Measurements from ENCODE around the gene KRTAP10-2.

Gene KRTAP10-2

GRCh38 chr21:44524414-44525371, 26.6 kb downstream of the KRTAP10-2 start:
- no peak for DNase-seq

- no peak for DNase-seq
These were observed 27.5 kb downstream of the KRTAP10-2 start for GRCh38 chr21:44523567-44524413.

GRCh38 chr21:44522753-44523204, 28.5 kb downstream of the KRTAP10-2 start:
- DNase-seq: no peak

- DNase-seq: no peak
These were observed 29.2 kb downstream of the KRTAP10-2 start for GRCh38 chr21:44521928-44522752.

GRCh38 chr21:44521301-44521927, 29.9 kb downstream of the KRTAP10-2 start:
- DNase-seq: no peak

- no peak for DNase-seq
These were observed 30.7 kb downstream of the KRTAP10-2 start for GRCh38 chr21:44520326-44521300.

- no peak for DNase-seq
These were observed 31.7 kb downstream of the KRTAP10-2 start for GRCh38 chr21:44519346-44520325.

GRCh38 chr21:44518686-44519085, 32.6 kb downstream of the KRTAP10-2 start:
- no peak for DNase-seq

GRCh38 chr21:44517175-44517899, 34.0 kb downstream of the KRTAP10-2 start:
- no peak for DNase-seq

GRCh38 chr21:44516828-44517174, 34.5 kb downstream of the KRTAP10-2 start:
- no peak for DNase-seq

GRCh38 chr21:44516342-44516741, 35.0 kb downstream of the KRTAP10-2 start:
- no peak for DNase-seq

GRCh38 chr21:44515359-44516165, 35.7 kb downstream of the KRTAP10-2 start:
- no peak for DNase-seq

GRCh38 chr21:44514746-44515358, 36.5 kb downstream of the KRTAP10-2 start:
- no peak for DNase-seq

- no peak for DNase-seq
These were observed 37.1 kb downstream of the KRTAP10-2 start for GRCh38 chr21:44514218-44514520.

- DNase-seq: no peak
These were observed 37.7 kb downstream of the KRTAP10-2 start for GRCh38 chr21:44513389-44514217.

GRCh38 chr21:44512496-44513388, 38.6 kb downstream of the KRTAP10-2 start:
- DNase-seq: no peak
